Limb (tissue), 2 donors: Measurements from ENCODE around the gene FILIP1.

Source experiments
- DNase-seq, 2 donors: peaks; one replicate each; pipeline ENCODE4 v3.0.0-alpha.2; 2016; ENCODE audit errors: extremely low spot score in 2 of 2

Gene FILIP1

GRCh38 chr6:75296811-75297779, 196.5 kb downstream of the FILIP1 start:
- peak in 1 of 2 donors; percentile 72 for DNase-seq

GRCh38 chr6:75292555-75292954, 201.0 kb downstream of the FILIP1 start:
- DNase-seq = no peak

- DNase-seq = no peak
These were observed 201.9 kb downstream of the FILIP1 start for GRCh38 chr6:75291744-75292143.

GRCh38 chr6:75291331-75291730, 202.3 kb downstream of the FILIP1 start:
- DNase-seq = no peak

- no peak for DNase-seq
These were observed 203.3 kb downstream of the FILIP1 start for GRCh38 chr6:75290136-75290945.

- DNase-seq = no peak
These were observed 205.6 kb downstream of the FILIP1 start for GRCh38 chr6:75288023-75288422.

GRCh38 chr6:75287424-75287823, 206.2 kb downstream of the FILIP1 start:
- no peak for DNase-seq

GRCh38 chr6:75286955-75287354, 206.6 kb downstream of the FILIP1 start:
- no peak for DNase-seq

GRCh38 chr6:75285283-75285639, 208.3 kb downstream of the FILIP1 start:
- no peak for DNase-seq

- peak; percentile 94 to 99 for DNase-seq
These were observed 208.8 kb downstream of the FILIP1 start, which contains the start of gene TMEM30A for GRCh38 chr6:75284632-75285282. Gene TMEM30A, minus strand, starts transcription at chr6:75284792. Its CDS starts 154 bp downstream, at chr6:75284638.

GRCh38 chr6:75283907-75284631, 209.5 kb downstream of the FILIP1 start:
- DNase-seq = peak; percentile 52 to 78

- no peak for DNase-seq
These were observed 210.9 kb downstream of the FILIP1 start for GRCh38 chr6:75282706-75283105.

- no peak for DNase-seq
These were observed 211.9 kb downstream of the FILIP1 start for GRCh38 chr6:75281653-75282052.

GRCh38 chr6:75280131-75280855, 213.3 kb downstream of the FILIP1 start:
- DNase-seq = no peak

GRCh38 chr6:75279418-75279817, 214.2 kb downstream of the FILIP1 start:
- no peak for DNase-seq

GRCh38 chr6:75278474-75279077, 215.0 kb downstream of the FILIP1 start:
- no peak for DNase-seq

- no peak for DNase-seq
These were observed 218.5 kb downstream of the FILIP1 start for GRCh38 chr6:75275067-75275466.

GRCh38 chr6:75273009-75273408, 220.6 kb downstream of the FILIP1 start:
- DNase-seq = no peak

- no peak for DNase-seq
These were observed 221.3 kb downstream of the FILIP1 start for GRCh38 chr6:75272145-75272840.
